Colonic mucosa (tissue), 4 donors: ENCODE results near the gene DDX4. TPM values are rescaled to one million over a fixed set of nuclear protein-coding genes. Genes with fewer than 3 reads are reported as not detected.

Experiments used
- DNase-seq: peaks from one replicate; pipeline ENCODE4 v3.0.0-alpha.2; 2020
- H3K27ac ChIP-seq: fragments of 200-600 bp; one replicate; pipeline ENCODE4 v1.8.0; 2021
- H3K27me3 ChIP-seq: fragments of 200-600 bp; one replicate; pipeline ENCODE4 v1.8.0; 2021
- H3K36me3 ChIP-seq: fragments of 200-600 bp; one replicate; pipeline ENCODE4 v1.8.0; 2021
- H3K4me1 ChIP-seq: fragments of 200-600 bp; one replicate; pipeline ENCODE4 v1.8.0; 2021; ENCODE audit warnings: mild to moderate bottlenecking
- H3K4me3 ChIP-seq: fragments of 200-600 bp; one replicate; pipeline ENCODE4 v1.8.0; 2021
- H3K9ac ChIP-seq, 2 donors: one replicate each; pipeline ENCODE4 v1.7.0; 2013; ENCODE audit warnings: control low read depth in 2 of 2, low read depth in 2 of 2, low read length in 2 of 2
- H3K9me3 ChIP-seq: fragments of 200-600 bp; one replicate; pipeline ENCODE4 v1.8.0; 2021
- CTCF ChIP-seq: fragments of 200-600 bp; IDR thresholded peaks from one replicate; pipeline ENCODE4 v1.8.0; 2022; ENCODE audit warnings: antibody characterized with exemption, mild to moderate bottlenecking
- intact Hi-C: fragments of 100-400 bp; cut with DNase I; formaldehyde crosslinking; loops from one replicate; pipeline ENCODE4 v1.14.1; 2022
- total RNA-seq, 2 donors: library from RNA; stranded (reverse); fragmentation: NEBNext Ultra II Directional in 1 of 2; extraction: Animal tissue kit (Norgen Biotek cat#: 25700) in 1 of 2; gene quantifications; one replicate each; pipeline ENCODE4 v1.2.1, GENCODE V29; 2021
- donor health status: healthy.
- donor health status: DM: no; HTN: no; CAD: no.
- donor health status: DM: no; HTN: no; CAD: no.

The DDX4 gene
- total RNA-seq, 2 donors from 2014 or later = not detected

- no peak for DNase-seq
- no peak for TF ChIP-seq CTCF
- Histone ChIP-seq H3K4me1 (no peaks in the 10 kb centered on the region), H3K27ac (no peak overlapping the region), H3K36me3 (no peaks in the 10 kb centered on the region), H3K4me3 (no peak overlapping the region), H3K9me3 (no peaks in the 10 kb centered on the region), H3K27me3 (no peaks in the 10 kb centered on the region), H3K9ac (no peak overlapping the region)
- intact Hi-C loops = no loop called here
Observed at GRCh38 chr5:55699041-55699688, 38.7 kb upstream of the DDX4 start.

- Histone ChIP-seq H3K27me3 (no peaks in the 10 kb centered on the region), H3K27ac (no peak overlapping the region), H3K9ac (no peak overlapping the region), H3K4me1 (no peaks in the 10 kb centered on the region), H3K9me3 (no peaks in the 10 kb centered on the region), H3K4me3 (no peak overlapping the region), H3K36me3 (no peaks in the 10 kb centered on the region)
- no peak for TF ChIP-seq CTCF
- DNase-seq = no peak
- intact Hi-C loops = no loop called here
Observed at GRCh38 chr5:55700745-55701144, 37.1 kb upstream of the DDX4 start.

- no peaks in the 10 kb centered on the region for H3K27me3 ChIP-seq
- no peak for TF ChIP-seq CTCF
- H3K4me3 ChIP-seq = no peak overlapping the region
- H3K9ac ChIP-seq = no peak overlapping the region
- no peak overlapping the region for H3K27ac ChIP-seq
- no peaks in the 10 kb centered on the region for H3K9me3 ChIP-seq
- no peaks in the 10 kb centered on the region for H3K4me1 ChIP-seq
- H3K36me3 ChIP-seq = no peaks in the 10 kb centered on the region
- intact Hi-C loops = no loop called here
- no peak for DNase-seq
Observed at GRCh38 chr5:55701462-55702103, 36.3 kb upstream of the DDX4 start.

- Histone ChIP-seq H3K36me3 (no peaks in the 10 kb centered on the region), H3K9me3 (no peaks in the 10 kb centered on the region), H3K9ac (no peak overlapping the region), H3K27me3 (no peaks in the 10 kb centered on the region), H3K4me3 (no peak overlapping the region), H3K4me1 (no peaks in the 10 kb centered on the region), H3K27ac (no peak overlapping the region)
- DNase-seq = no peak
- intact Hi-C loops = no loop called here
- no peak for TF ChIP-seq CTCF
Observed at GRCh38 chr5:55702598-55703345, 35.1 kb upstream of the DDX4 start.

- H3K27me3 ChIP-seq = no peaks in the 10 kb centered on the region
- H3K36me3 ChIP-seq = no peaks in the 10 kb centered on the region
- intact Hi-C loops = loop anchor here (5.0 kb wide), 1 partner anchor 379 kb away; no protein-coding TSS in a partner anchor
- H3K9ac ChIP-seq = no peak overlapping the region
- H3K27ac ChIP-seq = no peak overlapping the region
- H3K9me3 ChIP-seq = no peaks in the 10 kb centered on the region
- no peak for DNase-seq
- H3K4me3 ChIP-seq = no peak overlapping the region
- no peaks in the 10 kb centered on the region for H3K4me1 ChIP-seq
- TF ChIP-seq CTCF = no peak
Observed at GRCh38 chr5:55706230-55706629, 31.6 kb upstream of the DDX4 start.
